Measurements from ENCODE around the gene METTL15.

- TF ChIP-seq, protein P1, sequence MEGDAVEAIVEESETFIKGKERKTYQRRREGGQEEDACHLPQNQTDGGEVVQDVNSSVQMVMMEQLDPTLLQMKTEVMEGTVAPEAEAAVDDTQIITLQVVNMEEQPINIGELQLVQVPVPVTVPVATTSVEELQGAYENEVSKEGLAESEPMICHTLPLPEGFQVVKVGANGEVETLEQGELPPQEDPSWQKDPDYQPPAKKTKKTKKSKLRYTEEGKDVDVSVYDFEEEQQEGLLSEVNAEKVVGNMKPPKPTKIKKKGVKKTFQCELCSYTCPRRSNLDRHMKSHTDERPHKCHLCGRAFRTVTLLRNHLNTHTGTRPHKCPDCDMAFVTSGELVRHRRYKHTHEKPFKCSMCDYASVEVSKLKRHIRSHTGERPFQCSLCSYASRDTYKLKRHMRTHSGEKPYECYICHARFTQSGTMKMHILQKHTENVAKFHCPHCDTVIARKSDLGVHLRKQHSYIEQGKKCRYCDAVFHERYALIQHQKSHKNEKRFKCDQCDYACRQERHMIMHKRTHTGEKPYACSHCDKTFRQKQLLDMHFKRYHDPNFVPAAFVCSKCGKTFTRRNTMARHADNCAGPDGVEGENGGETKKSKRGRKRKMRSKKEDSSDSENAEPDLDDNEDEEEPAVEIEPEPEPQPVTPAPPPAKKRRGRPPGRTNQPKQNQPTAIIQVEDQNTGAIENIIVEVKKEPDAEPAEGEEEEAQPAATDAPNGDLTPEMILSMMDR (IDR thresholded peaks at IDR 0.05; ENCODE audit: insufficient read depth, low read length, poor library complexity, severe bottlenecking), result no peak
- no peak for TF ChIP-seq EZH2phosphoT487 (conservative IDR thresholded peaks at IDR 0.05; ENCODE audit: low read length)
Measured at GRCh38 chr11:28250192-28250591, 142.0 kb downstream of the METTL15 start.
